ENCODE data around the gene OSMR.

DNA sequence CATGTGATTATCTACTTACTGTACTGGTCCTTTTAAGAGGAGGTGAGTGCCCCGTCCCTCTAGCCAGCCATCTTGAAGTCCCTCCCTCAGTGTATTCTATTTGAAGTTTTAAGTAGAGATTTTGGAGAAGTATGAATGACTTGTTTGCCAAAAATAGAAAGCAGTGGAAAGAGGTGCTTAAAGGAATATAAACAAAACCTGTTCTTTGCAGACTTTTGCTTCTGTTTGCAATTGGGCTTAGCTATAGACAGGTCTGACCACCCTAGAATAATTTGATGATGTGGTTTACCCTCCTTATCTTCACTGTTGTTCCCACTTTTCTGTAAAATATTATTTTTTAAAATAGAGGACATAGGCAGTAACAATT is 21.2 kb downstream of the OSMR start:
- TF ChIP-seq, protein P1, sequence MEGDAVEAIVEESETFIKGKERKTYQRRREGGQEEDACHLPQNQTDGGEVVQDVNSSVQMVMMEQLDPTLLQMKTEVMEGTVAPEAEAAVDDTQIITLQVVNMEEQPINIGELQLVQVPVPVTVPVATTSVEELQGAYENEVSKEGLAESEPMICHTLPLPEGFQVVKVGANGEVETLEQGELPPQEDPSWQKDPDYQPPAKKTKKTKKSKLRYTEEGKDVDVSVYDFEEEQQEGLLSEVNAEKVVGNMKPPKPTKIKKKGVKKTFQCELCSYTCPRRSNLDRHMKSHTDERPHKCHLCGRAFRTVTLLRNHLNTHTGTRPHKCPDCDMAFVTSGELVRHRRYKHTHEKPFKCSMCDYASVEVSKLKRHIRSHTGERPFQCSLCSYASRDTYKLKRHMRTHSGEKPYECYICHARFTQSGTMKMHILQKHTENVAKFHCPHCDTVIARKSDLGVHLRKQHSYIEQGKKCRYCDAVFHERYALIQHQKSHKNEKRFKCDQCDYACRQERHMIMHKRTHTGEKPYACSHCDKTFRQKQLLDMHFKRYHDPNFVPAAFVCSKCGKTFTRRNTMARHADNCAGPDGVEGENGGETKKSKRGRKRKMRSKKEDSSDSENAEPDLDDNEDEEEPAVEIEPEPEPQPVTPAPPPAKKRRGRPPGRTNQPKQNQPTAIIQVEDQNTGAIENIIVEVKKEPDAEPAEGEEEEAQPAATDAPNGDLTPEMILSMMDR (conservative IDR thresholded peaks at IDR 0.05; ENCODE audit: low read depth, low read length), result no peak
- no peak for TF ChIP-seq EZH2 (IDR thresholded peaks at IDR 0.05; ENCODE audit: borderline replicate concordance, low read depth, low read length, poor library complexity, severe bottlenecking)

All from A673 (cell line).